Measurements from ENCODE around the gene DDX1.

- TF ChIP-seq, protein P1, sequence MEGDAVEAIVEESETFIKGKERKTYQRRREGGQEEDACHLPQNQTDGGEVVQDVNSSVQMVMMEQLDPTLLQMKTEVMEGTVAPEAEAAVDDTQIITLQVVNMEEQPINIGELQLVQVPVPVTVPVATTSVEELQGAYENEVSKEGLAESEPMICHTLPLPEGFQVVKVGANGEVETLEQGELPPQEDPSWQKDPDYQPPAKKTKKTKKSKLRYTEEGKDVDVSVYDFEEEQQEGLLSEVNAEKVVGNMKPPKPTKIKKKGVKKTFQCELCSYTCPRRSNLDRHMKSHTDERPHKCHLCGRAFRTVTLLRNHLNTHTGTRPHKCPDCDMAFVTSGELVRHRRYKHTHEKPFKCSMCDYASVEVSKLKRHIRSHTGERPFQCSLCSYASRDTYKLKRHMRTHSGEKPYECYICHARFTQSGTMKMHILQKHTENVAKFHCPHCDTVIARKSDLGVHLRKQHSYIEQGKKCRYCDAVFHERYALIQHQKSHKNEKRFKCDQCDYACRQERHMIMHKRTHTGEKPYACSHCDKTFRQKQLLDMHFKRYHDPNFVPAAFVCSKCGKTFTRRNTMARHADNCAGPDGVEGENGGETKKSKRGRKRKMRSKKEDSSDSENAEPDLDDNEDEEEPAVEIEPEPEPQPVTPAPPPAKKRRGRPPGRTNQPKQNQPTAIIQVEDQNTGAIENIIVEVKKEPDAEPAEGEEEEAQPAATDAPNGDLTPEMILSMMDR (IDR thresholded peaks at IDR 0.05) = no peak
- TF ChIP-seq POLR2A (IDR thresholded peaks at IDR 0.05) (no peak), POLR2AphosphoS5 (IDR thresholded peaks at IDR 0.05) (no peak)
Measured at GRCh38 chr2:15595936-15596335, 4.3 kb downstream of the DDX1 start.

All from breast epithelium (tissue), 3 donors.